GM21390 (cell line): ENCODE results near the gene TAS2R60.
"Not testable (repeated sequence)": the region's sequence is repeated elsewhere in the genome, so short reads cannot be mapped to it uniquely, and the experiment has no call there.

ENCODE experiments used
- ATAC-seq: cut with Tn5 transposase; IDR thresholded peaks from one replicate; pipeline ENCODE4 v1.9.1; 2021; ENCODE audit not compliant: unreplicated experiment

TAS2R60 gene

GRCh38 chr7:143443153-143443552 is at the start of gene TAS2R60:
TSS of gene TAS2R60 (plus strand) at chr7:143443453. CDS start at chr7:143443453, 0 bp downstream.
- ATAC-seq = no peak

GRCh38 chr7:143394068-143394467 is 49.2 kb upstream of the TAS2R60 start:
- ATAC-seq = no peak

GRCh38 chr7:143394777-143395176 is 48.5 kb upstream of the TAS2R60 start:
- ATAC-seq = no peak

- no peak for ATAC-seq
These were observed 47.8 kb upstream of the TAS2R60 start for GRCh38 chr7:143395187-143396149.

- ATAC-seq = no peak
These were observed 47.1 kb upstream of the TAS2R60 start for GRCh38 chr7:143396182-143396581.

GRCh38 chr7:143396625-143397556 is 46.4 kb upstream of the TAS2R60 start:
- ATAC-seq = no peak

GRCh38 chr7:143397710-143398530 is 45.3 kb upstream of the TAS2R60 start:
- ATAC-seq = no peak

GRCh38 chr7:143398616-143399015 is 44.6 kb upstream of the TAS2R60 start:
- no peak for ATAC-seq

GRCh38 chr7:143399151-143399550 is 44.1 kb upstream of the TAS2R60 start:
- ATAC-seq = no peak

- no peak for ATAC-seq
These were observed 43.6 kb upstream of the TAS2R60 start for GRCh38 chr7:143399642-143400041.

GRCh38 chr7:143401265-143401664 is 42.0 kb upstream of the TAS2R60 start:
- no peak for ATAC-seq

GRCh38 chr7:143402233-143402632 is 41.0 kb upstream of the TAS2R60 start:
- ATAC-seq = not testable (repeated sequence)

GRCh38 chr7:143405173-143406001 is 37.9 kb upstream of the TAS2R60 start:
- no peak for ATAC-seq

- ATAC-seq = no peak
These were observed 37.3 kb upstream of the TAS2R60 start for GRCh38 chr7:143406002-143406357.

GRCh38 chr7:143407287-143408251 is 35.7 kb upstream of the TAS2R60 start:
- ATAC-seq = no peak

- ATAC-seq = no peak
These were observed 35.0 kb upstream of the TAS2R60 start for GRCh38 chr7:143408252-143408685.

- peak; percentile 47 for ATAC-seq
These were observed 34.3 kb upstream of the TAS2R60 start, which contains the start of gene EPHA1 for GRCh38 chr7:143408686-143409561. TSS of gene EPHA1 (minus strand) at chr7:143408856. CDS start at chr7:143408805, 51 bp downstream.
